ENCODE measurements around the gene PPDPF.
"Not testable (repeated sequence)": the region's sequence is repeated elsewhere in the genome, so short reads cannot be mapped to it uniquely, and the experiment has no call there.

The PPDPF gene

GRCh38 chr20:63500902-63501817, 19.4 kb upstream of the PPDPF start:
- DNase-seq: no peak

- DNase-seq: no peak
Observed at GRCh38 chr20:63501818-63502670, 18.5 kb upstream of the PPDPF start.

- no peak for DNase-seq
Observed at GRCh38 chr20:63502671-63503172, 17.8 kb upstream of the PPDPF start.

- DNase-seq: no peak
Observed at GRCh38 chr20:63503524-63503923, 17.0 kb upstream of the PPDPF start.

GRCh38 chr20:63504642-63505041, 15.9 kb upstream of the PPDPF start:
- DNase-seq: no peak

- no peak for DNase-seq
Observed at GRCh38 chr20:63505281-63505680, 15.3 kb upstream of the PPDPF start.

- DNase-seq: no peak
Observed at GRCh38 chr20:63505723-63506122, 14.8 kb upstream of the PPDPF start.

- DNase-seq: no peak
Observed at GRCh38 chr20:63507083-63507743, 13.4 kb upstream of the PPDPF start.

GRCh38 chr20:63508072-63508768, 12.3 kb upstream of the PPDPF start:
- DNase-seq: no peak

GRCh38 chr20:63509088-63509564, 11.4 kb upstream of the PPDPF start:
- DNase-seq: no peak

- no peak for DNase-seq
Observed at GRCh38 chr20:63513207-63513606, 7.4 kb upstream of the PPDPF start.

GRCh38 chr20:63514520-63514919, 6.0 kb upstream of the PPDPF start:
- DNase-seq: not testable (repeated sequence)

- DNase-seq: no peak
Observed at GRCh38 chr20:63517376-63518309, 2.9 kb upstream of the PPDPF start.

GRCh38 chr20:63518351-63518861, 2.2 kb upstream of the PPDPF start:
- DNase-seq: no peak

GRCh38 chr20:63518946-63519667, 1.5 kb upstream of the PPDPF start:
- DNase-seq: no peak

GRCh38 chr20:63519668-63520503, 679 bp upstream of the PPDPF start:
- DNase-seq: peak; percentile 55

GRCh38 chr20:63520934-63521601, 503 bp downstream of the PPDPF start:
- peak; percentile 67 for DNase-seq

GRCh38 chr20:63521602-63522001, 1.0 kb downstream of the PPDPF start:
- no peak for DNase-seq

All from activated gamma-delta T cell (primary cell).